GM21528 (cell line): Measurements from ENCODE around the gene FBLN2.
"Not testable (repeated sequence)": the region's sequence is repeated elsewhere in the genome, so short reads cannot be mapped to it uniquely, and the experiment has no call there.

Experiments
- ATAC-seq: cut with Tn5 transposase; IDR thresholded peaks from one replicate; pipeline ENCODE4 v1.9.1; 2021; ENCODE audit warnings: mild to moderate bottlenecking, moderate library complexity; ENCODE audit not compliant: unreplicated experiment, low FRiP score

The FBLN2 gene

DNA sequence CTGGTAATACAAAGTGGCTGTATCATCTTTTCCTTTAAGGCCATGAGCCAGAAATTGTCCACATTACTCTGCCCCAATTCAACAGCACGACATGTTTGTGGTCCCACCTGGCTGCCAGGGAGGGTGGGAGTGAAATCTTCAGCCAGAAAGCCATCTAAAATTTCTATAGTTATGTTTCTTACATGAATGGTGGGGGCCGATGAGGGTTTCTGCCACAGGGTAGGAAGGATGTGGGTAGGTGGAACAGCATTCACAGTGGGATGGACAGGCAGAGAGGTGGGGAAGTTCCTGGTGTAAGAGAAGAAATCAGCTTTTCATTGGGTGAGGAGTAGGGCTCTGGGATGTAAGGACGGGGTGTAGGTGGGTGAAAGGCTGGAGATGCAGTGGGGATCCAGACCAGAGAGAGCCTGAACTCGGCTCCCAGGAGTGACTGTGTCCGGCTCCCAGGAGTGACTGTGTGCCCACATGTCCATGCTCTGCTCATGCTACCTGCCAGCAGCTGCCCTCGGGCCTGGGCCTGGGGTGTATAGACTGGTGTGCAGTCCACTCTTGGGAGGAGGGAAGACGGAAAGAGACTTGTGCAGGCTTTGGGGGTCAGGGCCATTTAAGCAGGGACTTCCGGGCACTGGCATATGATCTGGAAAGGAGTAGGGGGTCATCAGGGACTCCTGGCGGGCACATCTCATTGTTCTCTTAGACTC is 3.8 kb upstream of the FBLN2 start:
- ATAC-seq = no peak

DNA sequence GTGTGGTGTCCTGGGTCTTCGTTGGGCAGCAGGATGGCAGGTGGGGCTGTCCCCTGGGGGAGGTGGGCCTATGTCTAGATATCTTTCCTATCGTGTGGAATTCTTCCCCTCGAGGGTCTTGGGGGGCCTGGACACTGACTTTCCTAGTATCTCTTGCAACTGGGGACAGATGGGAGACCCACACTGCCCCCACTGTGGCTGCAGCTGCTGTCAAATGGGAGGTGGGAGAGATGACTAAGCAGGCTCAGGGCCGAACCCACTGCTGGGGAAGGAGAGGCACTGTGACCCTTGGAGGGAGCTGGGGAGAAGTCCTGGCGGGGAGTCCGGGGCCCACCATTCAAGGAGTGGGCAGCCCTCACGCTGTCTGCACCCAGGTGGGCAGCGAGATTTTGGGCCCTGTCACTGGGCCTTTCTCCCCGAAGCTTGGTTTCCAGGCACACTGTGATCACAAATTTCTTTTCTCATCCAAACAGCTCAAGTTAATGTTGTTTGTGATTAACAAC is 2.9 kb upstream of the FBLN2 start:
- no peak for ATAC-seq

DNA sequence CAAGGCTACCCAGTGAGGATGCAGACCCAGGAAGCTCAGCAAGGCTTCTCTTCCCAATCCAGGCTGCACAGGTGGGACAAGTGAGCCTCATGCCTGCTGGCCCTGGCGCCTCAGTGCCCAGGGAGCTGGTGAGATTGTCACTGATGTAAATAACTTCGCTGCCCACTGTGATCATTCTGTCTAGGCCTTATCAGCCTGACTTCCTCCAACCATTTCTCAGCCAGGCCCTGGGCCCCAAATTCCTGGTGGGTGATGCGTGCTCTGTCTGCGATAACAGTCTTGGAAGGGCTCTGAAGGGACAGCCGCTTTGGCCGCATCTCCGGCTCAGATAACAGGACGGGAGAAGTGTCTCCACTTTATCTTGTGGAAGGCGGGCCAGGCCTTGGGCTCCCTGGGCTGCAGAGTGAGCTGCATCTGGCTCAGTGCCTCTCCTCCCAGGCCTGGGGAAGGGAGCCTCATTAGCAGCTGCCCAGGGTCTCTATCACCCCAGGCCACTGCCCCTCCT is 2.2 kb upstream of the FBLN2 start:
- no peak for ATAC-seq

DNA sequence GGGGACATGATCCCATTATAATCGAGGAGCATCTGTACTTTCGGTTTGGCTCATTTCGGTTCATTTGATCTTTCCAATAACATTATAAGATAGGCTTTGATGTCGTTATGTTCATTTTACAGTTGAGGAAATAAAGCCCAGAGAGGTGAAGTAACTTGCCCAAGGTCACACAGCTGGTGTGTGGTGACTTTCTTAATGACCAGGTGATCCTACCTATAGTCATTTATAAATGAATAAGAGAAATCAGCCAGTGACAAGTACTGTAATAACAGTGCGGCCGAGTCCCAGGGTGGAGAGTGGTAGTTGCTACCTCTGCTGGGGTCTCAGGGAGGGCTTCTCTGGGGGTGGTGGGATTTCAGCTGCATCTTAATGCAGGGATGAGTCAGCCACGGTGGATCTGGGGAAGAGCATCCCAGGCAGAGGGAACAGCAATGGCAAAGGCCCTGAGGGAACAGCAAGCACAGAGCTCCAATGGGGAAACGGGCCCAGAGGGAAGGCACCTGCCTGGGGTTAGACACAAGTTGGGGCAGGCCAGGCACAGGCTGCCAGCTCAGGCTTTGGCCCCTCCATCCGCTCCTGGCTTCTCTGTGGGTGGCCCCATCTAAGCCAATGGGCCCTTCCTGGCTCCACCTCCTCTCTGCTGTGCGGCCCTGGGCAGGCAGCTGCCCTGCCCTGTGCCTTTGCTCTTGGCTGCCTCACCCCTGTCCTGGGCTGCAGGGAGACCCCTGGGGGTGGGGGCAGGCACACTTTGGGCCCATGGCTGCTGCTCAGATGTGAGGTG is 1.1 kb upstream of the FBLN2 start:
- no peak for ATAC-seq

DNA sequence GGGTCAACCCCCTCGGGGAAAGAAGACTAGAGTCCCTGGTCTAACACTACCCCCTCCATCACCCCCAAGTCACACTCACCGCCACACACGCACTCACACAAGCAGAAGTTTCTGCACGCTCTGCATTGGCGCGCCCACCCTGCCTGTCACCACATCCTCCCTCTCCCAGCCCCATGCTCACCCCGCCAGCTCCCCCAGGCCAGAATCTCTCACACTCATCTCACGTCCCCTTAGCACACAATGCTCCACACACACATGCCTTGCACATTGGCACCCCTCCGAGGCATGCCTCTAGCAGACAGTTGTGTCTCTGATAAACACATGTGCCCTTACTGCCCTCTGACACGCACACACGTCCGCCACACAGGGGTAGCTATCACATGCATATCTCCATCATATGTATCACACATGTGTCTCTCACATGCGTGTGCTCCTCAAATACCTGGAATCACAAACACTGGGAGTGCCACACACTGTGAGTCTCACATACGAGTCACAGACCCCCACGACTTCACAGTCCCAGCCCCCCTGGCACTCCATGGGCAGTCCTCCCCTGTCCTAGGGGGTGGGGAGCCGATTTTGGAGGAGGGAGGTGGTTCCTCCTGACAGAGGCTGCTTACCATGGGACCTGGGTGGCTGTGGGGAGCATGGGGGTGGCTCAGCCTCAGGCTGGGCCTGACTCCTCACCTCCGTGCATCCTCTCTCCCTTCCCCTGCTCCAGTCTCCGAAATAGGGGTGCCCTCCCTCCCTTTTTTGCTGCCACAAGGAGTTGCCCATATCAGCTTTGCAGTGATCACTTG is 898 bp downstream of the FBLN2 start:
- ATAC-seq = no peak

DNA sequence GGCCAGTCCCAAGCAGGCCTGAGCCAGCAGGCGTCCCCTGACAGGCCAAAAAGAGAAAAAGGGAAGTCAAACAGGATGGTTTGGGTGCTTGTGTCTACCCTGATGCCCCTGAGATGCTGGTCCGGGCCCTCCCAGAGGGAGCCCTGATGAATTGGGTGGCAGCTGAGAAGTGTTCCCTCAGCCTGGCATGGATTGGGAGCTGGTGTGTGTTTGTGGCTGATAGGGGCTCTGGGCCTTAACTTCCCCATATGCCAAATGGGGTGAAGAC is 1.4 kb downstream of the FBLN2 start:
- no peak for ATAC-seq

DNA sequence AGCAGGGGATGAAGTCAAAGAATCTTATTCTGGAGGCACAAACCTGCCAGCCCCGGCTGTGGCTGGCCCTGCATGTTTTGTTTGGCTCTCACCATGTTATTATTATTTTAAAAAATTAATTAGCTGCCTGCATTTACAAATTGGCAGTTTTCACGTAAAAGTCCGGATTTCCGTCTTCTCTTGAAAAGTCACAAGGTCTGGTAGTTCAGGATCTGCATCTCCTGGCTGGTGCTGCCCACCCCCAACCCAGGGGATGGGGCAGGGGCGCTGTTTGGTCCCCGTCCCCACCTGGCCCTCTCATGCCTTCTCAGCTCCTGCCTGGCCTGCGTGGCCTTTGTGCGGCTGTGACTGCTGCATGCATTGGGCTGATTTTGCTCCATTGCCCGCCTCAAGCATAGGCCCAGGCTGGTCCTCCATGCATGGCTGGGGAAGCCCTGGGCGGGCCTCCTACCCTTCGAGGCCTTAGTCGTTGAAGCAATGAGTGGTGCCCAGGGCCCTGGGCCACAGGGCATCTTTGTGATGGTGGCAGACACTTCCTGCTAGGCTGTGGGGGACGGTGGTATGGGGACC is 2.0 kb downstream of the FBLN2 start:
- ATAC-seq = no peak

DNA sequence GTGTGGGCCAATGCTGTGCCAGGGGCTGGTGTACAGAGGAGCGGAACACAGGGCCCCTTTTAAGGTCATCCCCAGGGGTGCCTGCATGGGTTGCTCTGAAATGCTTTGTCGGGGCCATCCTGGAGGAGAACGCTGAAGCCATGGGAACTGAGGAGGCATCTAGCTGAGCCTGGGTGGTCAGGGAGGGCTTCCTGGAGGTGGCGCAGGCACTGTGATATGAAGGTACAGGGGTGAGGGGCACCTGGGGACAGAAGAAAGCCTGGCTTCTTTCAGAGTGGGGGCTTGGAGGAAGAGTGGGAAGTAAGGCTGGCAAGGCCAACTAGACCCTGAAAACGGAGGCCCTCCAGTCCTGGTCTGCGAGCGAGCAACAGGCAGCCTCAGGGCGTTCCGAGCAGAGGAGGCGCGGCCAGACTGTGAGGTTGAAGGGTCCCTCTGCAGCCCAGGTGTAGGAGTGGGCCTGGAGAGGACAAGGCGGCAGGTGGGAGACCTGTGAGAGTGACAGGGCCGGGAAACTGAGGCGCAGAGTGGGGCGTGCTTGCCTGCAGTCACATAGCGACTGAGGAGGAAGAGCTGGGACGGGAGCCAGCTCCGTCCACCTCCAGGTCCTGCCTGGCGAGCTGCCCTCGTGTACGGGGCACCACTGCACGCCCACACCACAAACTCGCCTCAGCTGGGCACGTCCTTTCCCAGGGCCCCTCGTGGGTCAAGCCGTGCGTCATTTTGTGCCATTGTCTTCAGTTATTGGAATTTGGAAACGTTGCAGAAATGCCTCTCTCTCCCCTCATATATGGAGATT is 4.1 kb downstream of the FBLN2 start:
- ATAC-seq = no peak

DNA sequence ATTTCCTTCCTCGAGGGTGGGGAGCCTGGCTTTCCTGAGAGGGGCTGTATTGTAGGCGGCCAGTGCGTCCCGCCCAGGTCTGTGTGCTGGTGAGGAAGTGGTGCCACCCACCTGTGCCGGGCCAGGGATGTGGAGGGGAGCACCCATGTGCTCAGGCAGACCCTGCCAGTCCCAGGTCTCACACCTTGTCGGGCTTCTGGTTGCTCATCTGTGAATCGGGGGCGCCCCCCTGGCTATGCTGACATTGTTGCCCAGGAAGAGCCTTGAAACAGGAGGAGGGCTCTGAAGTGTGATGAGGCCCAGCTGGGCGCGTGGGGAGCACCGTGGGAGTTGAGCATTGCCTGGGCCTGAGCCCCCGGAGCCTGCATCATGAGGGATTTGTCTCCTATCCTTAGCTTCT is 4.8 kb downstream of the FBLN2 start:
- ATAC-seq = no peak

DNA sequence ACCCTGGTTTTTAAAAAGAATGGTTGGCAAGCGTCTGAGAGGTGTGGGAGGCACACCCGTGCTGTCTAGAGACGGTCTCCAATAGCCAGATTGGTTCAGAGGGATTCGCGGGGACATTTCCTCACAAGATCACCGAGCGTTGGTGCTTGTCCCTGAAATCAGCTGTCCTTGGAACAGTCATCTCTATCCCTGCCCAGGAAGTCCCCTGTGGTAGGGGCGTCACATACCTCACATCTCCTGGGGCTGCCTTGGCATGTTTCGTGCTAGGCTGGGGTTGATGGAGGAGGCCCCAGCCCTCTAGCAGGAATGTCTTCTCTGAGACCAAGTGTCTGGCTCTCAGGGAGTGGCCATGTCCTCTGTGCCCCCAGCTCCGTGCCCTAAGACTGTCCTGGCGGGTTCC is 6.8 kb downstream of the FBLN2 start:
- no peak for ATAC-seq

DNA sequence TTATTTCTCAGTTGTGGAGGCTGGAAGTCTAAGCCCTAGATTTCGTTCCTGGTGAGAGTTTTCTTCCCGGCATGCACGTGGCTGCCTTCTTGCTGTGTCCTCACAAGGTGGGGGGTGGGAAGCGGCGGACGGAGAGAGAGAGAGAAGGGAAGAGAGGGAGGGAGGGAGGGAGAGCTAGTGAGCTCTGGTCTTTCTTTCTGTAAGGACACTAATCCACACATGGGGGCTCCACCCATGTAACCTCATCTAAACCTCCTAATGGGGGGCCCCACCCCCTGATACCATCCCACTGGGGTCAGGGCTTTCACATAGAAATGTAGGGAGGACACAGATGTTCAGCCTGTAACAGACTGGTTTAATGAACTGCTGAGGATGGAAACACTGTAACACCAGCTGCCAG is 7.3 kb downstream of the FBLN2 start:
- ATAC-seq = no peak

DNA sequence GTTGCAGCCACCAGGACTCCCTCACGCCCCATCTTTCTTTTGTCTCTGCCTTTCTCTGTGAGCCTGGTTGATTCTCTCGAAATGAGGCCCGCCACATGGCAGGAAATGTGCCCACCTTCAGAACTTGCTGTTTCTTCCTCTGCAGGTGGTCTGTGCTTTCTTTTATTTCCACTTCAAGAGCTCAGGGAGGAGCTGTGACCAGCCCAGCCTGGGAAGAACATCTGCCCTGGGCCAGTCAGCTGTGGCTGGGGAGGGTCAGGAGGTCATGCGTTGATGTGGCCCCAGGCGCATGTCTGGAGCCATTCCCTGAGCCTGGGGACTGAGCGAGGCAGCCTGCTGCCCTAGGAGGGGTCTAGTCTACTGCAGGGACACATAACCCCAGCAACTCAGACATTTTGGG is 8.0 kb downstream of the FBLN2 start:
- ATAC-seq = no peak

DNA sequence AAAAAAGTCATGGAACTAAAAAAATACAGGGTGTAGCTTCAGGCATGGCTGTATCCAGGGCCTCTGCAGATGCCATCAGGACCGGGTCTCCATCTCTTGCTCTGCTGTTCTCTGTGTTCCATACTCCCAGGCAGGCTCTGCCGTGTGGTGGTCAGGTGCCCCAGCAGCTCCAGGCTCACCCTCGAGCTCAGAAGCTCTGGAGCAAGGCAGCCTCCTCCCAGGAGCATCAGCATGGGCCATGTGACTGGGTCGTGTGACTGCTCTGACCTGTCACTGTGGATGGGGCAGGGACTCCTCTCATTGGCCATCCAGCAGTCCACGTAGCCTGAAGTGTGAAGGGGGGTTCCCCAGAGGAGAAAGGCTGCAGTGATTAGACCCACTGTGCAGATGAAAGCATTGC is 8.5 kb downstream of the FBLN2 start:
- no peak for ATAC-seq

DNA sequence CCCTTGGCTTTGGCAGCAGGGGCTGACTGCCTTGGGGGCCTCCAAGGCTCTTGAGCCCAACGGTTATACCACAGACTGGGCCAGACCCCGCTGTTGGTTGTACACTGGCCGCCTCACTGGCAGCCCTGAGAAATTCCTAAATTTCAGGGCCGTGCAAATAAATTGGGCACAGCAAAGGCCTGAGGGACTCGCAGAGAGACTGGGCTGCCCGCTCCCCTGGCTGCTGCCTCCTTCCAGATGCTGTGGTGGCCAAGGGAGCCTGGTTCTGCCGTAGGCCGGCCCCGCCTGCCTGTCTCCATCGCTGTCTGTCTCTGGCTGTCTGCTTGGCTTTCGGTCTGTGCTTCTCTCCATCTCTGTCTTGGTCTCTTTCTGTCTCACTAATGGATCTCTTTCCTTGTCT is 9.0 kb downstream of the FBLN2 start:
- no peak for ATAC-seq

DNA sequence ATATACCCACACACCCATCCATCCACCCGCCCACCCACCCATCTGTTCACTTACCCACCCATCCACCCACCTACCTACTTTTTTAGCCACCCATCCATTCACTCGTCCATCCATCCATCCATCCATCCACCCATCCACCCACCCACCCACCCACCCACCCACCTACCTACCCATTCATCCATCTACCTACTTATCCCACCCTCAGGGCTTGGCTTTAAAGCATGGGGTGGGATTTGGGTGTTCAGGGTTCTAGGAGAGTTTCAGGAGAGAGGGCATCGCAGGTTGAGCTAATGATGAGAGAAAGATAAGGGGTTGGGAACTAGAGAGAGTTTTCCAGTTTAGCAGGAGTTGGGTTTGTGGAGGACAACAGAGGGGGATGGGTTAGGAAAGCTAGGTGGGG is 9.7 kb downstream of the FBLN2 start:
- no peak for ATAC-seq

DNA sequence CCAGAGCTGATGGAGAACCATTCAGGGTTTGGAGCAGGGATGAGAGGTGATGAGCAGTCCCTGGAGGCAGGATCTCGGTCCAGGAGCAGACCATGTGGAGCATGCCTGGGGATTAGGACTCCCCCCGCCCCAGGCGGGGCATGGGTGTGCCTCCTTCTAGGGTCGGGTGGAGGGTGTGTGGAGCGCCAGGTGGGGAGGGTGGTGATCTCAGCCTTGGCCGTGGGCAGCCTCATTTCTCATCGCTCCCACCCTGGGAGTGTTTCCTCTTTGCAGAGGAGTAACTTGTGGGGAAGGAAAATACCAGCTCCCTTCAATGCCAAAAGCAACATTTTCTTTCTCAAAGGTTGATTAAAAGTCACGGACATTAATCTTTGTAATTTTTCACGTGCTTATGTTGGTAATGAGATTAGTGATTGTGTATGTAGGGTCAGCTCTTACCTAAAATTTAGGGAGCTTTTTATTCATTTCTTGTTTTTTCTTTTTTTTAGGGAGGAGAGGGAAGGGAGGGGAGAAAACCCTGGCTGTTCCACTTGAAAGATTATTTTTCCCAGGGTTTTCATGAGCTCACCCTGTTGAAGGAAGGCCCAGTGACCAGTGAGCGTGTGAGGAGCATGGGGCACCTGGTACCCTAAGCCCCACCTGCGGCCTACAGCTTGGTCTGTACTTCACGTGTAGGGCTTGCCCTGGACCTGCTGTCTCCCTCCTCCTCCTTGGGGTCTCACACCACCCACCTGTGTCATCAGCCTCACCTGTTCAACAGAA is 11.0 kb downstream of the FBLN2 start:
- ATAC-seq = no peak

DNA sequence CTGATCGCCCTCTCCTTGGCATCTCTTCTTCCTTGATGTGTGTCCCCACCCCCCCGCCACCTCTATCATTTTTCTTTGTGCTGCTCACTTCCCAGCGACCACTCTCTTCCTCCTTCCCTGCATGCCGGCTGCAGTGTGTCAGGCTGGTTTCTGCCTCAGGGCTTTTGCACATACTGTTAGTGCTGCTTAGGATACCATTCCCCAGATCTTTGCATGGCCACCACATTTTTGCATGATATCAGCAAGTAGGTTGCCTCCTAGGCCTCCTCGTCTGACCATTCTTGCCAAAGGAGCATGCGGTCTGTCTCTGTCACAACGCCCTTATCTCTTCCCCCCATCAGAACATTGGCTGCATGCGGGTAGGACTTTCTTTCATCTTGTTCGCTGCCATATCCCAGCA is 12.5 kb downstream of the FBLN2 start:
- no peak for ATAC-seq

DNA sequence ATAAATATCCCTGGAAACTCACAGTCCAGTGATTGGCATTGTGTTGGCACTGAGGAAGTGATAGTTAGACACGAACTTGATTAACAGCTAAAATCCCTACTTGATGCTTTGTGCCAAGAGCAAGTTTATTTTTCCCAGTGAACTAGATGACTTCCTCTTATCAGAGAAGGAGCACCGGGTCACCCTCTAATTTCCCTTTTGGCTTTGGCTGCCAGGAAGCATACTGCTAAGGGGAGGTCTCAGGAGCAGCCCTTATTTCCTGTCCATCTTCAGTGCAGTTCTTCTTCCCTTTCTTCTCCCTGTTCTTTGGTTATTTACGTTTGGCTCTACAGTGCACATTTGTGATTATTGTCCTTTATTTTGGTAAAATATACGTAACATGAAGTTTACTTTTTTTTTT is 13.0 kb downstream of the FBLN2 start:
- no peak for ATAC-seq

DNA sequence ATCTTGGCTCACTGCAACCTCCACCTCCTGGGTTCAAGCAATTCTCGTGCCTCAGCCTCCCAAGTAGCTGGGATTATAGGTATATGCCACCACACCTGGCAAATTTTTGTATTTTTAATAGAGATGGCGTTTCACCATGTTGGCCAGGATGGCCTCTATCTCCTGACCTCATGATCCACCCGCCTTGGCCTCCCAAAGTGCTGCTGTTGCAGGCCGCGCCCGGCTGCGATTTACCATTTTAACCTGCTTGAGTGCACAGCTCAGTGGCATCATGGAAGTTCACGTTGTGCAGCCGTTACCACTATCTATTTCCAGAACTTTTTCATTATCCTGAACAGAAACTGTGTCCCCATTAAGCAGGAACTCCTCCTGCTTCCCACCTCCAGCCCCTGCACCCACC is 13.5 kb downstream of the FBLN2 start:
- not testable (repeated sequence) for ATAC-seq

DNA sequence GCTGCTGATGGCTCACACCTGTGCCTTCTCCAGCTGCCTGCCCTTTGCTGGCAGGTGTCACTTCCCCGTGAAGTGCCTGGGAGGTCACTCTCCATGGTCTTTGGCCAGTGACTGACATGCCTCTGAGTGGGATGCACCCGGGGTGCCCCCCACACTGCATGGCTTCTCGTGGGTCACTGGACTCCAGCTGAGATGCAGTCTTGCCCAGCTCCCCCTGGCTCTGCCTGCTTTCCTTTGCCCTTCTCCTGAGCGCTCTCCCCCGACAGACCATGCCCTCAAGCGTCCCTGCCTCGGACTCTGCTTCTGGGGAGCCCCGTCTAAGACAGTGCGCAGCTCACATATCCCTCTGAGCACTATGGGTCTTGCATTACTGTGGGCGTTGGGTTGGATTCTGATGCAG is 14.4 kb downstream of the FBLN2 start:
- no peak for ATAC-seq
